IMR-90 (cell line): ENCODE results near the gene SLC66A1. TPM values are rescaled to one million over a fixed set of nuclear protein-coding genes. Genes with fewer than 3 reads are reported as not detected.

Source experiments
- ATAC-seq: fragments of 200-7000 bp; cut with Tn5 transposase; 2 replicates; pipeline ENCODE4 v1.9.1; 2020; ENCODE audit warnings: low read depth, mild to moderate bottlenecking, moderate library complexity
- BruUV-seq: library from RNA; stranded (reverse); fragments of 400-500 nt; replicated peaks from 2 replicates; lab custom pipeline; 2021; lab: Mats Ljungman, UMichigan
- CTCF ChIA-PET: fragments of 300-600 bp; formaldehyde crosslinking; extraction: SDS; loops from one replicate; lab custom pipeline; 2021; ENCODE audit warnings: antibody characterized with exemption; lab: Yijun Ruan, JAX
- POLR2A ChIA-PET: fragments of 300-600 bp; sonication (Branson Sonifier 250); formaldehyde crosslinking; loops from one replicate; lab custom pipeline; 2022; ENCODE audit warnings: antibody characterized with exemption; ENCODE audit not compliant: unreplicated experiment; lab: Charles Lee
- DNase-seq: peaks from one replicate; pipeline ENCODE4 v3.0.0; 2013
- H2AFZ ChIP-seq: replicated peaks from 2 replicates; pipeline ENCODE3; 2013; ENCODE audit warnings: low read length, mild to moderate bottlenecking; ENCODE audit not compliant: poor library complexity
- H2AK5ac ChIP-seq: 2 replicates; pipeline ENCODE4 v1.6.1; 2013; ENCODE audit warnings: low read depth, low read length, inconsistent platforms
- H2AK9ac ChIP-seq: replicated peaks from 2 replicates; pipeline ENCODE3; 2013; ENCODE audit warnings: mild to moderate bottlenecking, low read depth, low read length, moderate library complexity; ENCODE audit not compliant: poor library complexity
- H2BK120ac ChIP-seq: 2 replicates; pipeline ENCODE4 v1.6.1; 2013; ENCODE audit warnings: low read depth, low read length, inconsistent platforms
- H2BK15ac ChIP-seq: 3 replicates; pipeline ENCODE4 v1.6.1; 2013; ENCODE audit warnings: low read depth, low read length, inconsistent platforms
- H2BK20ac ChIP-seq: 2 replicates; pipeline ENCODE4 v1.6.1; 2013; ENCODE audit warnings: low read depth, mild to moderate bottlenecking, inconsistent platforms, low read length, moderate library complexity
- H2BK5ac ChIP-seq: 2 replicates; pipeline ENCODE4 v1.6.1; 2013; ENCODE audit warnings: mild to moderate bottlenecking, low read depth, low read length, inconsistent platforms; ENCODE audit not compliant: poor library complexity, severe bottlenecking
- H3K14ac ChIP-seq: replicated peaks from 2 replicates; pipeline ENCODE4 v1.6.1; 2013; ENCODE audit warnings: low read depth, low read length, inconsistent platforms
- H3K18ac ChIP-seq: 2 replicates; pipeline ENCODE4 v1.6.1; 2013; ENCODE audit warnings: low read depth, low read length, control low read depth
- H3K23ac ChIP-seq: 2 replicates; pipeline ENCODE4 v1.6.1; 2013; ENCODE audit warnings: low read depth, low read length, inconsistent platforms
- H3K27ac ChIP-seq: 2 replicates; pipeline ENCODE4 v1.5.1; 2013; ENCODE audit warnings: mild to moderate bottlenecking, control low read depth, low read length; ENCODE audit not compliant: insufficient read depth
- H3K27me3 ChIP-seq: 2 replicates; pipeline ENCODE4 v1.6.1; 2013; ENCODE audit warnings: low read length; ENCODE audit not compliant: control insufficient read depth, insufficient read depth
- H3K36me3 ChIP-seq: 2 replicates; pipeline ENCODE4 v1.6.1; 2013; ENCODE audit warnings: low read length, mixed read lengths; ENCODE audit not compliant: control insufficient read depth, insufficient read depth
- H3K4ac ChIP-seq: 2 replicates; pipeline ENCODE4 v1.6.1; 2013; ENCODE audit warnings: low read depth, low read length, inconsistent platforms
- H3K4me1 ChIP-seq: 2 replicates; pipeline ENCODE4 v1.6.1; 2013; ENCODE audit warnings: low read length, mixed read lengths; ENCODE audit not compliant: control insufficient read depth, insufficient read depth
- H3K4me2 ChIP-seq: 2 replicates; pipeline ENCODE4 v1.6.1; 2013; ENCODE audit warnings: low read depth, mild to moderate bottlenecking, control low read depth, low read length, moderate library complexity
- H3K4me3 ChIP-seq: 2 replicates; pipeline ENCODE4 v1.5.1; 2013; ENCODE audit warnings: low read depth, mild to moderate bottlenecking, control low read depth, low read length, moderate library complexity; ENCODE audit not compliant: insufficient read depth
- H3K56ac ChIP-seq: 2 replicates; pipeline ENCODE4 v1.6.1; 2013; ENCODE audit warnings: low read length, inconsistent platforms; ENCODE audit not compliant: insufficient read depth; ENCODE audit errors: extremely low read depth
- H3K79me1 ChIP-seq, 2 experiments: 2 replicates each; pipeline ENCODE4 v1.6.1; 2013; ENCODE audit warnings: low read length in 2 of 2, inconsistent platforms in 1 of 2, low read depth in 1 of 2
- H3K9ac ChIP-seq: 2 replicates; pipeline ENCODE4 v1.6.1; 2013; ENCODE audit warnings: low read depth, low read length, control low read depth
- H3K9me1 ChIP-seq: 2 replicates; pipeline ENCODE4 v1.6.1; 2013; ENCODE audit warnings: low read length, inconsistent platforms; ENCODE audit not compliant: insufficient read depth
- H3K9me3 ChIP-seq: 2 replicates; pipeline ENCODE4 v1.6.1; 2013; ENCODE audit warnings: low read length; ENCODE audit not compliant: control insufficient read depth, insufficient read depth
- H4K20me1 ChIP-seq: 2 replicates; pipeline ENCODE4 v1.6.1; 2013; ENCODE audit warnings: low read length, inconsistent platforms; ENCODE audit not compliant: insufficient read depth
- H4K5ac ChIP-seq: 2 replicates; pipeline ENCODE4 v1.6.1; 2013; ENCODE audit warnings: mild to moderate bottlenecking, low read depth, low read length, control low read depth
- H4K8ac ChIP-seq, 2 experiments: 2 replicates each; pipeline ENCODE4 v1.6.1; 2013; ENCODE audit warnings: low read depth in 2 of 2, low read length in 2 of 2, control low read depth in 1 of 2, inconsistent platforms in 1 of 2
- H4K91ac ChIP-seq: 2 replicates; pipeline ENCODE4 v1.6.1; 2013; ENCODE audit warnings: low read depth, low read length, inconsistent platforms; ENCODE audit not compliant: insufficient read depth
- FOS ChIP-seq: fragments of 150-350 bp; IDR thresholded peaks from 2 replicates; pipeline ENCODE4 v1.6.1; 2016; ENCODE audit warnings: low read depth, low read length
- MXI1 ChIP-seq: IDR thresholded peaks from 2 replicates; pipeline ENCODE4 v1.6.1; 2012; ENCODE audit warnings: low read depth, mild to moderate bottlenecking, low read length, moderate library complexity, borderline replicate concordance
- POLR2A ChIP-seq: IDR thresholded peaks from 2 replicates; pipeline ENCODE4 v1.6.1; 2012; ENCODE audit warnings: mild to moderate bottlenecking, low read depth, low read length
- RAD21 ChIP-seq: IDR thresholded peaks from 2 replicates; pipeline ENCODE4 v1.6.1; 2012; ENCODE audit warnings: low read length, improper control_type of control experiment
- WGBS, 2 experiments: methylation state at CpG; one replicate each; pipeline versions ENCODE4 v1.1.5 to v1.1.7; 2013; ENCODE audit warnings: missing lambda C conversion rate in 2 of 2; ENCODE audit not compliant: insufficient read length in 1 of 2; ENCODE audit errors: extremely low coverage in 2 of 2; 5-methylcytosine and 5-hydroxymethylcytosine counted together
- dilution Hi-C: fragments of 300-500 bp; cut with HindIII; formaldehyde crosslinking; loops from one replicate; pipeline ENCODE4 v1.14.3; 2018; ENCODE audit warnings: low sequenced_read_pairs; ENCODE audit not compliant: unreplicated experiment
- in situ Hi-C: fragments of 300-500 bp; cut with MboI; formaldehyde crosslinking; loops from 3 replicates; pipeline ENCODE4 v1.14.3; 2019; ENCODE audit warnings: low sequenced_read_pairs, inconsistent platforms, mixed read lengths
- intact Hi-C: fragments of 100-400 bp; cut with micrococcal nuclease; formaldehyde crosslinking; loops from 2 replicates; pipeline ENCODE4 v1.10.0; 2022
- polyA plus RNA-seq, 3 experiments: library from polyadenylated mRNA; depleted of rRNA; stranded (reverse); fragments of >200 nt; gene quantifications; 2 replicates each; pipeline ENCODE4 v1.2.3, GENCODE V29; 2012; ENCODE audit warnings: low replicate concordance in 1 of 3
- total RNA-seq: library from RNA; depleted of rRNA; stranded (reverse); fragments of >200 nt; gene quantifications from 2 replicates; pipeline ENCODE4 v1.2.3, GENCODE V29; 2012
- TF ChIP-seq, protein P1 (sequence below): fragments of 150-350 bp; IDR thresholded peaks from 2 replicates; pipeline ENCODE4 v1.6.1; 2016; ENCODE audit warnings: low read depth, mild to moderate bottlenecking, low read length, moderate library complexity, borderline replicate concordance
- TF ChIP-seq, protein P2 (sequence below): conservative IDR thresholded peaks from 2 replicates; pipeline ENCODE4 v1.5.1; 2012; ENCODE audit warnings: mild to moderate bottlenecking, low read depth, low read length, improper control_type of control experiment

SLC66A1 gene
- total and polyA plus RNA-seq, 2 of the 4 experiments (the other 2 are of a cell fraction) = 6.8 to 18.9 TPM

DNA sequence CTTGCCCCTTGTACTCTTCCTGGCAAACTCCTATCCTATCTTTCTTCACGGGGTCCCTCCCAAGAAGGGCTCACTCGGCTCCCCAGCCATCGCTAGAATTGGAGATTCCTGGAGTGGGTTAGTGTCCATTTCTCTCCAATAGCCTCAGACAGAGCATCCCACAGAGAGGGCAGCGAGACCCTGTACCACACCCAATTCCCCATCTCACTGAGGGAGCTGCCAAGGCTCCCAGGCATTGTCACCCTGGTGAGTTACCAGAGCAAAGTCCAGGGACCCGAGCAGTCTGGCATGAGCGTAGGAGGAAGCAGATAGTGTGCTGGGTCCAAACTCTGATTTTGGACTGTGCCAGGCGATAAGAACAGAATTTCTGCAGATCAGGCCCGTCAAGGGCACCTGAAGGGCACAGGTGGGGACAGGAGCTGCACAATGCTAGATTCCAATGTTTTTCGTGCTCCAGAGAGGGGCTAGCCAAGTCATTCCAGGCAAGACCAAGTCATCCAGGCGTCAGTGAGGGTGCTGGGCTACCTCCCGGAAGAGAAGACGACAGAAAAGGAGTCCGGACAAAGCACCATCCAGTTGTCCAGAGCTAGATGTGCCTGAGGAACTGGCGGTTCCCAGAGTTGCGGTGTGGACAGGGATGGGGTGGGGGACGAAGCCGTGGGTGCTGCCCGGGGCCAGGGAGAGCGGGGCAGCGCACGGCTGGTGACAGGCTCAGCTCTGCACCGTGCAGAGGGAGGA lies 38.9 kb upstream of the SLC66A1 start:
- Histone ChIP-seq H3K4me2 (no peak overlapping the region), H2AK9ac (no peak overlapping the region), H2BK20ac (no peak overlapping the region), H4K91ac (no peak overlapping the region), H2BK120ac (no peak overlapping the region), H3K18ac (no peak overlapping the region), H4K8ac (no peak overlapping the region), H3K23ac (no peak overlapping the region), H3K9ac (no peak overlapping the region), H3K56ac (no peak overlapping the region), H4K5ac (no peak overlapping the region), H2AFZ (no peak overlapping the region), H4K20me1 (no peaks in the 10 kb centered on the region), H2BK15ac (no peak overlapping the region), H3K14ac (no peak overlapping the region), H3K9me3 (no peaks in the 10 kb centered on the region; the same call in none of the 2 replicates), H2BK5ac (no peak overlapping the region), H3K4ac (no peak overlapping the region), H3K79me1 (no peaks in the 10 kb centered on the region), H2AK5ac (no peak overlapping the region), H3K27ac (no peak overlapping the region), H3K36me3 (no peaks in the 10 kb centered on the region), H3K9me1 (no peaks in the 10 kb centered on the region), H3K4me3 (no peak overlapping the region), H3K4me1 (no peaks in the 10 kb centered on the region), H3K27me3 (no peaks in the 10 kb centered on the region; the same call in 1 of the 2 replicates)
- no peak for TF ChIP-seq POLR2A
- TF ChIP-seq, protein P1, sequence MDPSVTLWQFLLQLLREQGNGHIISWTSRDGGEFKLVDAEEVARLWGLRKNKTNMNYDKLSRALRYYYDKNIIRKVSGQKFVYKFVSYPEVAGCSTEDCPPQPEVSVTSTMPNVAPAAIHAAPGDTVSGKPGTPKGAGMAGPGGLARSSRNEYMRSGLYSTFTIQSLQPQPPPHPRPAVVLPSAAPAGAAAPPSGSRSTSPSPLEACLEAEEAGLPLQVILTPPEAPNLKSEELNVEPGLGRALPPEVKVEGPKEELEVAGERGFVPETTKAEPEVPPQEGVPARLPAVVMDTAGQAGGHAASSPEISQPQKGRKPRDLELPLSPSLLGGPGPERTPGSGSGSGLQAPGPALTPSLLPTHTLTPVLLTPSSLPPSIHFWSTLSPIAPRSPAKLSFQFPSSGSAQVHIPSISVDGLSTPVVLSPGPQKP = no peak
- no peak for TF ChIP-seq RAD21
- TF ChIP-seq, protein P2, sequence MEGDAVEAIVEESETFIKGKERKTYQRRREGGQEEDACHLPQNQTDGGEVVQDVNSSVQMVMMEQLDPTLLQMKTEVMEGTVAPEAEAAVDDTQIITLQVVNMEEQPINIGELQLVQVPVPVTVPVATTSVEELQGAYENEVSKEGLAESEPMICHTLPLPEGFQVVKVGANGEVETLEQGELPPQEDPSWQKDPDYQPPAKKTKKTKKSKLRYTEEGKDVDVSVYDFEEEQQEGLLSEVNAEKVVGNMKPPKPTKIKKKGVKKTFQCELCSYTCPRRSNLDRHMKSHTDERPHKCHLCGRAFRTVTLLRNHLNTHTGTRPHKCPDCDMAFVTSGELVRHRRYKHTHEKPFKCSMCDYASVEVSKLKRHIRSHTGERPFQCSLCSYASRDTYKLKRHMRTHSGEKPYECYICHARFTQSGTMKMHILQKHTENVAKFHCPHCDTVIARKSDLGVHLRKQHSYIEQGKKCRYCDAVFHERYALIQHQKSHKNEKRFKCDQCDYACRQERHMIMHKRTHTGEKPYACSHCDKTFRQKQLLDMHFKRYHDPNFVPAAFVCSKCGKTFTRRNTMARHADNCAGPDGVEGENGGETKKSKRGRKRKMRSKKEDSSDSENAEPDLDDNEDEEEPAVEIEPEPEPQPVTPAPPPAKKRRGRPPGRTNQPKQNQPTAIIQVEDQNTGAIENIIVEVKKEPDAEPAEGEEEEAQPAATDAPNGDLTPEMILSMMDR = no peak
- TF ChIP-seq FOS = no peak
- no peak for TF ChIP-seq MXI1
- WGBS, 2 experiments = 86% methylated on average over 14 of the region's 22 CpGs; no CpG with 5 or more reads in 1 of the 2 experiments
- intact Hi-C loops (no loop called here), in situ Hi-C loops (no loop called here), dilution Hi-C loops (no loop called here)
- CTCF ChIA-PET = no interaction called here
- no TSS peak for BruUV-seq
- no peak for ATAC-seq
- POLR2A ChIA-PET = interaction anchor here (0.6 kb wide), 2 partner anchors 43 to 212 kb away, joined by 4 to 11 read pairs; partner anchors contain the start of gene CAPZB
- no peak for DNase-seq
